Calu3 (cell line): ENCODE measurements around the gene ANK2. TPM values are rescaled to one million over a fixed set of nuclear protein-coding genes. Genes with fewer than 3 reads are reported as not detected.

Source experiments
- BruUV-seq: library from RNA; stranded (reverse); fragments of 400-500 nt; replicated peaks from 2 replicates; lab custom pipeline; 2021; lab: Mats Ljungman, UMichigan
- CTCF ChIA-PET: fragments of 300-600 bp; sonication (Branson Sonifier 250); formaldehyde crosslinking; loops from one replicate; lab custom pipeline; 2022; ENCODE audit warnings: antibody characterized with exemption; lab: Charles Lee
- DNase-seq: peaks from one replicate; pipeline ENCODE4 v3.0.0; 2022
- H3K27ac Mint-ChIP-seq: one replicate; pipeline ENCODE4 v1.8.0; 2022; ENCODE audit warnings: mixed read lengths; ENCODE audit not compliant: unreplicated experiment
- H3K27me3 Mint-ChIP-seq: one replicate; pipeline ENCODE4 v1.8.0; 2022; ENCODE audit warnings: mixed read lengths; ENCODE audit not compliant: unreplicated experiment
- H3K36me3 Mint-ChIP-seq: one replicate; pipeline ENCODE4 v1.8.0; 2022; ENCODE audit warnings: mild to moderate bottlenecking, moderate library complexity, mixed read lengths; ENCODE audit not compliant: insufficient read depth, unreplicated experiment
- H3K4me1 Mint-ChIP-seq: one replicate; pipeline ENCODE4 v1.8.0; 2022; ENCODE audit warnings: mild to moderate bottlenecking, low read depth, mixed read lengths; ENCODE audit not compliant: unreplicated experiment
- H3K4me3 Mint-ChIP-seq: one replicate; pipeline ENCODE4 v1.8.0; 2022; ENCODE audit warnings: mild to moderate bottlenecking, low read depth, moderate library complexity, mixed read lengths; ENCODE audit not compliant: unreplicated experiment
- H3K9me3 Mint-ChIP-seq: one replicate; pipeline ENCODE4 v1.8.0; 2022; ENCODE audit warnings: low read depth, mixed read lengths; ENCODE audit not compliant: unreplicated experiment
- CTCF ChIP-seq: fragments of 200-600 bp; IDR thresholded peaks from one replicate; pipeline ENCODE4 v1.8.0; 2022; ENCODE audit warnings: antibody characterized with exemption; ENCODE audit not compliant: unreplicated experiment
- intact Hi-C: fragments of 100-400 bp; cut with micrococcal nuclease; formaldehyde crosslinking; loops from one replicate; pipeline ENCODE4 v1.10.0; 2022; ENCODE audit not compliant: unreplicated experiment
- total RNA-seq: library from RNA; stranded (reverse); gene quantifications from 2 replicates; pipeline ENCODE4 v1.2.3, GENCODE V29; 2022

The ANK2 gene
- total RNA-seq, 1 experiment from 2014 or later, result 4.1 TPM

GRCh38 chr4:113012122-113012725 is 37.2 kb upstream of the ANK2 start:
- H3K27me3 Mint-ChIP-seq, result no peaks in the 10 kb centered on the region
- no peak for TF ChIP-seq CTCF
- no peaks in the 10 kb centered on the region for H3K36me3 Mint-ChIP-seq
- no peak overlapping the region for H3K4me3 Mint-ChIP-seq
- CTCF ChIA-PET, result no interaction called here
- no peaks in the 10 kb centered on the region for H3K4me1 Mint-ChIP-seq
- H3K27ac Mint-ChIP-seq, result no peak overlapping the region
- H3K9me3 Mint-ChIP-seq, result no peaks in the 10 kb centered on the region
- no TSS peak for BruUV-seq
- no peak for DNase-seq
- intact Hi-C loops, result no loop called here

GRCh38 chr4:113012786-113013185 is 36.7 kb upstream of the ANK2 start:
- Mint-ChIP-seq H3K36me3 (no peaks in the 10 kb centered on the region), H3K9me3 (no peaks in the 10 kb centered on the region), H3K4me3 (no peak overlapping the region), H3K27me3 (no peaks in the 10 kb centered on the region), H3K27ac (no peak overlapping the region), H3K4me1 (no peaks in the 10 kb centered on the region)
- CTCF ChIA-PET, result no interaction called here
- no peak for DNase-seq
- no peak for TF ChIP-seq CTCF
- intact Hi-C loops, result no loop called here
- BruUV-seq, result no TSS peak

- DNase-seq, result no peak
- no peaks in the 10 kb centered on the region for H3K4me1 Mint-ChIP-seq
- no peaks in the 10 kb centered on the region for H3K9me3 Mint-ChIP-seq
- intact Hi-C loops, result no loop called here
- no peak overlapping the region for H3K27ac Mint-ChIP-seq
- no peaks in the 10 kb centered on the region for H3K36me3 Mint-ChIP-seq
- no peak overlapping the region for H3K4me3 Mint-ChIP-seq
- CTCF ChIA-PET, result no interaction called here
- BruUV-seq, result no TSS peak
- no peaks in the 10 kb centered on the region for H3K27me3 Mint-ChIP-seq
- no peak for TF ChIP-seq CTCF
Observed at GRCh38 chr4:113013751-113014150, 35.7 kb upstream of the ANK2 start.

- DNase-seq, result no peak
- CTCF ChIA-PET, result interaction anchor here (0.6 kb wide), 1 partner anchor 220 kb away, joined by 4 read pairs; no protein-coding TSS in a partner anchor
Observed at GRCh38 chr4:113016377-113016776, 33.1 kb upstream of the ANK2 start.

More at GRCh38 chr4:113016377-113016776, 33.1 kb upstream of the ANK2 start:
- no peak overlapping the region for H3K4me3 Mint-ChIP-seq
- no peaks in the 10 kb centered on the region for H3K4me1 Mint-ChIP-seq
- H3K36me3 Mint-ChIP-seq, result no peaks in the 10 kb centered on the region
- TF ChIP-seq CTCF, result no peak
- intact Hi-C loops, result no loop called here
- no peaks in the 10 kb centered on the region for H3K27me3 Mint-ChIP-seq
- no TSS peak for BruUV-seq
- H3K9me3 Mint-ChIP-seq, result no peaks in the 10 kb centered on the region
- no peak overlapping the region for H3K27ac Mint-ChIP-seq
